HG03060 (cell line): ENCODE data around the gene ZNF618.

Source experiments
- ATAC-seq: cut with Tn5 transposase; IDR thresholded peaks from one replicate; pipeline ENCODE4 v1.9.1; 2021; ENCODE audit warnings: low read depth, moderate number of reproducible peaks; ENCODE audit not compliant: unreplicated experiment

Gene ZNF618

DNA sequence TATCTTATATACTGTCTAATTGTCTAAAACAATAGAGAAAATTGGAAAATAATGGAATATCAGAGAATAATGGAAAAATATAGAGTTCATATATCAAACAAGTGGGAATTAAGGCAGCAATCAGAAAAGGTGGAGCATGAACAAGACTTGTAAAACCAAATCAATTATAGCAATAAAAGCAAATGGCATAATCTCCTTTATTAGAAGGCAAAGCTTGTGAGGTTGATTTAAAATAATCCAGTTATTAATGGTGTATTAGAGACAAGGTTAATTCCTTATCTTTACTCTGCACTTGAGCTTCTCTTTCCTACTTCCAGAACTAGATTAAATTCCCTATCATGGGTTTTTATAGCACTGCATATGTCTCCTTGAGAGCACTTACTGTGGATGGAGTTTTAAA is 137.9 kb downstream of the ZNF618 start:
- no peak for ATAC-seq

DNA sequence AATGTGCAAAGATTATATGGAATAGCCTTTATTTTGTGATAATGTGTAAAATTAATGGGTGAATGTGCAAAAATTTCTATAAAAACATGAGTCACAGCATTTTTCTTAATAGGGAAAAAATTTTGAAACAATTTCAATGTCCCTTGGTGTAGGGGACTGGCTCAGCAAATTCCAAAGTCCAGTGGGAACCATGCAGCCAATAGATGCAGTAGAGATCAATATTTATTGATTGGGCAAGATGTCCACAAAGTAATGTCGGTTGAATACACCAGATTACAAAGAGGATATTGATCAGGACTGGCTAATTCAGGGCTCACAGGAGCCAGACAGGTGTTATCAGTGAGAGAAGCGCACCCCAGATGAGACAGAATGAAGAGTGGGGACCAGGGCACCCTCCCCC is 139.5 kb downstream of the ZNF618 start:
- ATAC-seq = no peak

DNA sequence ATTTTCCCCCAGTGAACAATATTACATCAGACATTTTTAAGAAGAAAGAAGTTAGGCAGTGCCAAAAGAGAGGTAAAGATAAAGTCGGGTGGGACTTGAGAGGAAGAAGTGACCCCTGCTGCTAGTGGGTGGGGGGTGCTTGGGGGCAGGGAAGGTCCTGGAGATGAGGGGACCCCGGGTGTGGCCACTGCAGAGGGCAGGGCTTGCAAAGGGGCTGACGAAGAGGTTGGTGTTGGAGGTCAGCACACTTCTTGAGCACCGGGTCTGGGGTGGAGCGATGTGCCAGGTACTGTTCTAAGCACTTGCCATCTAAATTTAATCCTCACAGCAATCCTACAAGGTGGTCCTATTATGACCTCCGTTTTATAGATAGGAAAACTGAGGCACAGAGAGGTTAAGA is 140.0 kb downstream of the ZNF618 start:
- ATAC-seq = no peak

DNA sequence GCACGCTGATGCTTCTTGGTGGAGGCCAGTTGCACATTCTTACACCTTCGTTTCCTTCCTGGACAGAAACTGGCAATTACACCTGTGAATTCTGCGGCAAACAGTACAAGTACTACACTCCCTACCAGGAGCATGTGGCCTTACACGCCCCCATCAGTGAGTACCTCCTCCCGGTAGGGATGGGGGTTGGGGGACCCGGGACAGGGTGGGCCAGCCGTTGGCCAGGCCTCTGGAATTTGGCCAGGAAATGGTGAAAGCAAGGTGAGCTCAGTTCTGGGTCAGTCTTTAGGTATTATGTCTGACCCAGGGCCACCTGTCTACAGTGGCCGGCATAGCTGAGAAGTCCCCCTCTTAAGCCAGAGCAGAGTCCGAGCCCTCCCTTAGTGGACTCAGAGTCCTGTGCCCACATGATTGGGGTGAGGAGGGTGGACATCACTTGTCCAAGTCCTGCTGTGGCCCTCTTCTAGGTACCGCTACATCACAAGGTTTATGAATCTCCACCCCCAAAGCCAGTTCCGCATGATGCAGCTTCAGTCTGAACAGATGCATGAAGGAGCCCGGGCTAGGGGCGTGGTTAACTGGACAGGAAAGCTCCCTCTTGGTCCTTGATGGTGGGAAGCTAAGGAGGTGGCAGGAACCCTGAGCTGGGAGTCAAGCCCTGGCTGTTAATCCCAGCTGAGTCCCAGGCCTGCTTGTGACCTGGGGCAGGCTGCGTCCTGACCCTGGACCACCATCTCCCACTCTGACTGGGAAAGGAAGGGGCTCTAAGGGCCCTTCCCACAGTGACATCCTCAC is 140.7 kb downstream of the ZNF618 start:
- ATAC-seq = no peak

DNA sequence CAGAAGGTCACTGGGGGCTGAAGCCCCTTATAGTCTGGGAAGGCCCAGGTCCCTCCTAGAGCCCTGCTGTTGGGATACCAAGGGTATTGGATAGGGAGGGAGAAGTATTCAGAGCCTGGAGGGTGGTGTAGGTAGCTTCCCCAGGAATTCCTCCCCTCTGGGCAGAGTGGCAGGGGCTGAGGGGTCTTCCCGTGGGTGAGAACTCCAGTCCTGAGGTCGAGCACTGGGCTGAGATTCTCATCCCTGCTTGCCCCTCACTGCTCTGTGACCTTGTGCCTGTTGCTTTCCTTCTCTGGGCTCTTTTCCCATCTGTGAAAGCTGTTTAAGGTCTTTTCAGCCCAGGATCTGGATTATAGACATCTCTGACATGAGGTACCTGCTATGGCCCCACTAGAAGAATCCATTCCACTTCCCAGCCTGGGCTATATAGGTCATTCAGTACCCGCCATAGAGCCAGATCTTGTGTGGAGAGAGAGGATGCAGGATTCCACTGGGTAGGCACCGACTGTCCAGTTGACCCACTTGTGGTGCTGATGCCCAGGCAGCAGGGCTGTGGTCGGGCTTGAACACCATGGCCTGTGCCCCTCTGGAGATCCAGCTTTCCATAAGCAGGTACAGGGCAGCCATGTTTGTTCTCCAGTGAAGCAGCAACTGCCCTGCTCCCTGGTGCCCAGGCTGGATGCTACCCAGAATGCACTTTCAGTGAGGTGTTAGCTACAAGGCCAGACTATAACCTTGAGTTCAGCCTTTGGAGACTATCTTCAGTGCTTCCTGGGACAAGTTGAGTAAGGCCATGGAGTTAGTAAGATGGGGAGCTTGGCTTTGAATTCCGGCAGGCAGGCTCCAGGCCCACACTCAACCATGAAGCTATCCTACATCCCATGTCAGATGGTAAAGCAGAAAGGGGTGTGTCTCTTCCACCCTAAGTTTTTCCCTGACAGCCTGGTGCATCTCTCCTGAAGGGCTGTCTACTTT is 141.9 kb downstream of the ZNF618 start:
- no peak for ATAC-seq

DNA sequence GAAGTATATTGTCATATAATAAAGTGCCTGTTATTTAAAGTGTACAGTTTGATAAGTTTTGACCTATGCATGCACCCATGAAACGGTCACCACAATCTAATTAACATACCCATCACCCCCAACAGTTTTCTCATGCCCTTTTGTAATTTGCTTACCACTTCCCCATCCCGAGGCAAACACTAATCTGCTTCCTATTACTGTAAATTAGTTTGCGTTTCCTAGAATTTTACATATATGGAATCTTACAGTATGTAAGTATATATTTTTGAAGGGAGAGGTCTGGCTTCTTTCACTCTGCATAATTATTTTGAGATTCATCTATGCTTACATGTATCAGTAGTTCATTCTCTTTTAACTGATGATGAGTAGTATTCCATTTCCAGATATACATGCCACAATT is 145.5 kb downstream of the ZNF618 start:
- ATAC-seq = no peak

DNA sequence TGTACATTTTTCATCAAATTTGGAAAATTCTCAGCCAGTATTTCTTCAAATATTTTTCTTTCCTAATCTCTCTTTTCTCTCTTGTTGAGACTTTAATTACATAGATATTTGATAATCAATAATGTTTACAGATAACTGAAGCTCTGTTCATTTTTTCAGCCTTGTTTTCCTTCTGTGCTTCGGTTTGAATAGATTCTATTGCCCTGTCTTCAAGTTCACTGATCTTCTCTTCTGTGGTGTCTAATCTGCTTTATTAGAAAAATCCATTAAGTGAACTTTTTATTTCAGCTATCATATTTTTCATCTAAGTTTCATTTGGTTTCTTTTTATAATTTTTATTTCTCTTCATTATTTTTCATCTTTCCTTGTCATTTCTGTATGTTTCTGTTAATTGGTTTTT is 147.9 kb downstream of the ZNF618 start:
- no peak for ATAC-seq

DNA sequence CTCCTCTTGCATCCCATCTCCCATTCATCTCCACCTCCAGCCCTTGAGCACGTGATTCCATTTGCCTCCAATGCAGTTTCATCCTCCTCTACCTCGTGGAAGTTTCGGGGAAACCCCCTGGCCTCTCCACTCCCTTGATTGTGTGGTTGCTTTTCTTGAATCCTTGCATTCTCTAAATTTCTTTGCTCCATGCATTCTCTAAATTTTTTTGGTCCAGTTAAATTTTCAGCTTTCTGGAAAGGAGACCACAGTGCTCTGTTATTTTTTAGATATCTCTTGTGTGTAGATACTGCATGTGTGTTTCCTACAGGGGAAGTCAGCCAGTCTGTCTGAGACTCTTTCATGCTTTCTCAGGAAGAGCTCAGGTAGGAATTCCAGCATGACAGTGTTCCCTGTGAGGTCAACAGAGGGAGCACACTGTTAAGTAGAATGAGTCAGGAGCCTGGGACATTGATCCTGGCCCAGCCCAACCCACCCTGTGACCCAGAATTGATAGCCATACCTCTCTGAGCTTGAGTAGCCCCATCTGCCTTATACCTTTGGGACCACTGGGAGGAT is 149.2 kb downstream of the ZNF618 start:
- ATAC-seq = no peak

DNA sequence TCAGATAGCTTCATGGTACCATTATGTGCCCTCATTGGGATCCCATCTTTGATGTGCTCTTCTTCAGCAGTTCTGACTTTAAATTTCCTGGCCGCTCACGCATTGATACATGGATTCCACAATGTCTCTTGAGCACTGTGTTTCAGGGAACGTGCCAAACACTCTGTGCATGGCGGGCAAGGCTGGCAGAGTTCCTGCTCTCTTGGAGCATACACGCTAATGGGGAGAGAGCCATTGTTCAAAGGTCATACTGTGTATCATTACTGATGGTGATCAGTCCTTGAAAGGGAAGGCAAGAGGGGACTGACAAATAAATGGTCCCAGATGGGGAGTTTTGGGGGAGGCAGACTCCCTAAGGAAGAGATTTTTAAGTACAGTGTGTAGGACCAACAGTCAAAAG is 149.7 kb downstream of the ZNF618 start:
- ATAC-seq = no peak

DNA sequence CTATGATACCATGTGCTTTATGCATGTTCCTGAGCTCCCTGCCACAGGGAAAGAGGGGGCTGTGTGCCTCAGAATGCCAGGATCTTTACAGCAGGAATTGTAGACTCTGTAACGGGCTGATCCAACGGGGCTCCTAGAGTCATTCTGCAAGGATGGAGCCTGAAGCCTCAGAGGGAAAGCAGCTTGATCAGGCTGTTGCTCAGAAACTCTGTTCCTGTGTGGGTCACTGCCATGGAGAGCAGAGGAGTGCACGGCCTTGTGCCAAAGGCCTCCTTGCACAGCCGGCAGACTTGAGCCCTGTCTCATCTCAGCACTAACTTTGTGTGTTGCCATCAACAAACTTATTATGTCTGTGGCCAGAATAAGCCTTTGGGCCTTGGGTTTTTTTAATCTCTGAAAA is 150.2 kb downstream of the ZNF618 start:
- ATAC-seq = no peak

DNA sequence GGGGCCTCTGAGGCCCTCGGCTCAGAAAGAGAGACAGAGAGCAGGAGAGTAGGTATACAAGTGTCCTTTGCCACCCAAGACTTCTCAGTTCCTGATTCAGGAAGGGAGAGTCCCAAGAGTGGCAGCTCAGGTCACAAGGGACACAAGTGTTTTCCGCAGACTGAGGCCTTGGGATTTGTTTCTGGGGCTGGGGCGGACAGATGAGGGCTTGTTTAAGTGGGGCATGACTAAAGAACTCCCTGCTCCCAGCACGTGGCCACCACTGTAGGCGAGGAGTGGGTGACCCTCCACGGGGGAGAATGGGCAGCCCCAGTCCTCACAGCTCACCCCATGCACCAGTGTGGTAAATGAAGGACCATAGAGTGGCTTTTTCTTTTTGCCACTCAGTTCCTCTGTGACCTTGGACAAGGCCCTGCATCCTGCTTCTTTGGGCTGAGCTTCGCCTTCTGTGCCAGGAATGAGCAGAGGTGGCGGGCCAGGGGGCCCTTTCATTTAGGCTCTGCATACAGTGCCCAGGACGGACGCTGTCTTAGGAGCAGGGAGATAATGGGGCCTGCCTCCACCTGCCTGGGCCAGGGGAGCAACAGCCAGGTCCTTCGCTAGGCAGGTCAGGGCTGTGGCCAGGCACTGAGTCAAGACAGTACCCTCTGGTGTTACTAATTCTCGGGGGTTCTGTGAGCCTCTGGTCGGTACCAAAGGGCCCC is 151.2 kb downstream of the ZNF618 start:
- no peak for ATAC-seq

DNA sequence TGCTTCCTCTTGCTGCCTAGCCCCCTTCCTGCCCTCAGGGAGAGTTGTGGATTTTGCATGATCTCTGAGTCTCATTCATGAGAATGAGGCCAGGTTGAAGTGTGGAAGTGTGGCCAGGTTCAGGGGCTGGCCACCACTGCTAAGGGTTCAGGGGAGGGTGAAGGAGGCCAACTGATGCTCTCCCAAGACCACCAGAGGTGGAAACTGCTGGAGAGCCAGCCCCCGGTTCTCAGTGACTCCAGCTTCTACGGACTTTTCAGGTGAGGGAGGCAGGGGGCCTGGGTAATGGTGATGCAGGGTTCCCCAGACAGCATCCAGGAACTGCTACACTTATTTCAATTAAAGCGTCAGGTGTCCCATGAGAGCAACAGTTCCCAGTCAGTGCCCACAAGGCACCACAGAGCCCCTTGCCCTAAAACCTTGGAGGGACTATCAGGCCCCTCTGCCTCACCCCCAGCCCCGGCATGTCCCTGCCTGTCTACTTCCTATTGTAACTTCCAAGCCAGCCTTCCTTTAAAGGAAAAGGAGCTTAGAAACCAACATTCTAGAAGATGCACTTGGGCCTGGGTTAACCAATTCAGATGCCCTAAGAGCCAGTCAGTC is 151.9 kb downstream of the ZNF618 start:
- no peak for ATAC-seq

DNA sequence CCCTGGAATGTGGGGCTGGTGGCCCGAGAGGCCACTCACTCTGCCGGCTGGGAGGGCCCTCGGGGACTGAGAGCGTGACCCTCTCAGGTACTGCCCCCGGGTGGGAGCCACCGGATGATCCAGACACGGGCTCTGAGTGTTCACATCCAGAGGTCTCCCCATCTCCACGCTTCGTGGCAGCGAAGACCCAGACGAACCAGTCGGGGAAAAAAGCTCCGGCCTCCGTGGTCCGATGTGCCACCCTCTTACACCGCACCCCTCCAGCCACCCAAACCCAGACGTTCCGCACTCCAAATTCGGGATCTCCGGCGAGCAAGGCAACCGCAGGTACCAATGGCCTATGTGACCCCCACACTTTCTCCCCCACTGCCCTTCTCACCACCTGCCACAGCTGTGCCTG is 152.5 kb downstream of the ZNF618 start:
- no peak for ATAC-seq

DNA sequence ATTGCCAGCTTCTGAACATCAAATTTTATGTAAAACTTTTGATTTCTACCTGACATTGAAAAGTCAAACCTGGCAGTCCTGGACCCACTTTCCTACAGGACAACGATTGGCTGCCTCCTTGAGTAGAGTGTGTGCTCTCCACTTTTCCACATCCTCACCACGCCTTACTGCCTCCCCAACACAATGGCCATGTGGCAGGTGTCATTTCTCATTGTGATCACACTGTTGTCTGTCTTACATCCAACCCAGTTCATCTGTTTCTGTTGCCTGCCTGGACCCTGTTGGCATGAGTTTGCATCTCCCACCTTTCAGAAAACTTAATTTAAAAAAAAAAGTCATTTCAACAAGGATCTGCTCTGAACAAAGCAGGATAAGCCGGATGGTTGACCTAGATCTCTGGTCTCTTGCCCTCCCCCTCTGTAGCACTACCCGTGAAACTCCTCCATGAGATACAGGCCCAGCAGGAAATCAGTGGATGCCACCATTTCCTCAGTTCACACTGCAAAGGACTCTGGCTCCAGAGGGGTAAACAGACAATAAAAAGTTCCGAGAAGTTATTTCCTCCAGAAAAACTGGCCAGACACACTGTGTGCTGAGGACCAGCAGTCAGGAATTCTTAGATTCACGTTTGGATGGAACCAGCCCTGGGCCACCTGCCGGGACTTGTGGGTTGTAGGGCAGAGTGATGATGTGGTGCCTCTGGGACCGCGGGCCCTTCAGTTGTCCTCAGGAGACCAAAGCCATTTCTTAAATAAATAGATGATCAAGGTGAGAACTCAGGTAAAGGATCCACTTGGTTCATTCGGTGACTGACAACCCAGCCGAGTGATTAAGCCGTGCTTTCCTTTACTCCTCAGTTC is 153.4 kb downstream of the ZNF618 start:
- ATAC-seq = no peak

DNA sequence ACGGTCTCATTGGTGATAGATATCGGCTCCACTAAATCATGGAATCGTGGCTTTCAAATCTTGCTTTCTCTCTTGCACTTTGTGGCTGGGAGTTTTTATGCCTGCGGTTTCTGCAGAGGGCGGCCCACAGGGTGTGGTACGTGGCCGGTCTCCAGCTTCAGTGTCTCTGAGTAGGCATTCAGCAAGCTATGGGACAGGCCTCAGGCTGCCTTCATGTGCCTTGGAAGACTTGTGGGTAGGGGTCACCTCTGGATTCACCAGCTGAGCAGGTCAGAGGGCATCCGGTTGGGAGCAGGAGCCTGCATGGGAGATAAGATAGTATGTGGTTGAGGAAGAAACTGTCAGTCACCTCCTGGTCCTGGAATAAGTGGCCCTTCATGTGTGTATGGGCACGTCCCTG is 154.3 kb downstream of the ZNF618 start:
- no peak for ATAC-seq

DNA sequence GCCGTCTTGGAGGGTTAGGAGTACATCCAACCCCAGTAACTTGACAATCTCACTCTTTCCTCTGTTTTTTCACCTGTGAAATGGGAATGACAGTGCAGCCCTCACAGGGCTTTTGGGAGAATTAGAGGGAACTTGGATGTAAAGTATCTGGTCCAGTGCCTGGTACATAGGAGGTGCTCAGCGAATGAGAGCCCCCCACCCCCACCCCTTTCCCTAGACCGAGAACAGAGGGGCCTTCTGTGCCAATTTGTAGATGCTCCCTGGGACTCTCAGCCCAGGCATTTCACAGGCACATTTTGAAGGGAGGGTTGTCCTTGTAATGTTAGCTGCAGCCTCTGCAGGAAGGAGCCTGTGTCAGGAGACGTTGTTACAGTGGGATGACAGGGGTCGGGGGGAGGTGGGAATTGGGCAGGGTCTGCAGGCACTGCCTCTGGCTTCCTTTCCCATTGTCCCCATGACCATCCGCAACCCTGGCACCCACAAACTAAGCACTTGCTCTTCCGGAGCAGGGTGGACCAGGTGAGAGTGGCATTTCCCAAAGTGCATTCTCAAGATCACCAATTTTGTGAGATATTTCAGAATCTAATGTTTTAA is 155.0 kb downstream of the ZNF618 start:
- ATAC-seq = no peak

DNA sequence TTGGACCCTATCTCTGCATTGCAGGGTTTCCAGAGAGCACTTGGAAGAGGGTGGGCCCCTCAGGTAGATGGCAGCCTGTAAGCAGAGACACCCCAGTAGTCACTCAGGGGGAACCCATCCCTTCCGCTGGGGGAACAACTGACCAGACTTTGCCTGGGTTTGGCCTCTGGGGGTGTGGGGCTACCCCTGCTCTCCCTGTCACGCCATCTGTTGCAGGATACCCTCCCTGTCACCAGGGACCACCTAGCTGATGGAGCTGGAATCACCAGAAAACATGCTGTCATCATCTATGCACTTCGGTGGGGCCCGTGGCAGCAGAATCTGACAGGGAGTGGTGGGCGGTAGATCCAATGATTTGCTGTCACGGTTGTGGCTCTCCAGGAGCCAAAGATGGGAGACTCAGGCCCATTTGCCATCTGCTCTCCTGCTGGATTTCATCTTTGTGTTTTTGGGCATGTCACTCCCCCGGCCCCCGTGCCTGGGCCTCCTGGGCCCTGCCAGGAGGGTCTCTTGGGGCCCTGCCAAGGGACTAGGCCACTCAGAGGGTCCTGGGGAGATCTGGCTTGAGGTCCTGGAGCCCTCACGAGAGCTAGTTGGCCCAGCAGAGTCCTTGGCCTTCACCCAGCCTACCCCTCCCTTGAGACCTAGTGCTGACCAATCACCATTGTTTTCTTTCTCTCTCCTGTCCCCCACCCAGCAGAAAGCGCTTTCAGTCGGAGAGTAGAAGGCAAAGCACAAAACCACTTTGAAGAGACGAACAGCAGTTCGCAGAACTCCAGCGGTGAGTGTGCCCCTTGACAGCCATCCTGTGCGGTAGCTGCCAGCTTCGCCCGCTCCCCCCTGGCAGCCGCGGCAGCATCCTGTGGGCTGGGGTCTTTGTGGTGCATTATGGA is 156.1 kb downstream of the ZNF618 start:
- no peak for ATAC-seq
